BE2C (cell line): ENCODE measurements around the gene RTN1.

Experiments used
- DNase-seq: peaks from one replicate; pipeline ENCODE4 v3.0.0-alpha.2; 2020
- H3K27me3 ChIP-seq: fragments of 250-450 bp; sonication (Bioruptor Pico); 2 replicates; pipeline ENCODE4 v1.5.1; 2020; ENCODE audit warnings: mild to moderate bottlenecking
- H3K36me3 ChIP-seq: fragments of 250-450 bp; sonication (Bioruptor Pico); 2 replicates; pipeline ENCODE4 v1.5.1; 2020; ENCODE audit warnings: mild to moderate bottlenecking
- H3K4me1 ChIP-seq: fragments of 250-450 bp; sonication (Bioruptor Pico); 2 replicates; pipeline ENCODE4 v1.5.1; 2020
- H3K4me3 ChIP-seq: 2 replicates; pipeline ENCODE4 v1.5.1; 2011; ENCODE audit warnings: low read depth, low read length
- H3K9me3 ChIP-seq: fragments of 250-450 bp; sonication (Bioruptor Pico); 2 replicates; pipeline ENCODE4 v1.5.1; 2020
- CTCF ChIP-seq: IDR thresholded peaks from 2 replicates; pipeline ENCODE4 v1.5.1; 2012; ENCODE audit warnings: mild to moderate bottlenecking, low read depth, low read length

Gene RTN1

GRCh38 chr14:59576332-59577294 lies 294.0 kb downstream of the RTN1 start, which contains the start of gene CCDC175:
Gene CCDC175 (minus strand): TSS chr14:59576812. CDS start chr14:59576775, 37 bp downstream.
- no peaks in the 10 kb centered on the region for H3K9me3 ChIP-seq
- no peaks in the 10 kb centered on the region for H3K27me3 ChIP-seq
- peak; percentile 94 for TF ChIP-seq CTCF
- DNase-seq, result peak; percentile 96
- peak within 1 kb of the TSS; percentile 54 for H3K4me3 ChIP-seq
- no peaks in the 10 kb centered on the region for H3K36me3 ChIP-seq
- H3K4me1 ChIP-seq, result no peaks in the 10 kb centered on the region

GRCh38 chr14:59570122-59570521 lies 300.5 kb downstream of the RTN1 start:
- DNase-seq, result no peak
- no peak overlapping the region for H3K4me3 ChIP-seq
- no peaks in the 10 kb centered on the region for H3K36me3 ChIP-seq
- peak; percentile 21; the same call in 1 of the 2 replicates for TF ChIP-seq CTCF
- H3K4me1 ChIP-seq, result no peaks in the 10 kb centered on the region
- no peaks in the 10 kb centered on the region for H3K9me3 ChIP-seq
- H3K27me3 ChIP-seq, result no peaks in the 10 kb centered on the region; the same call in 1 of the 2 replicates

GRCh38 chr14:59566725-59567124 lies 303.9 kb downstream of the RTN1 start:
- H3K4me3 ChIP-seq, result no peak overlapping the region
- no peak for TF ChIP-seq CTCF
- no peaks in the 10 kb centered on the region for H3K9me3 ChIP-seq
- no peaks in the 10 kb centered on the region for H3K4me1 ChIP-seq
- DNase-seq, result no peak
- no peaks in the 10 kb centered on the region; the same call in 1 of the 2 replicates for H3K27me3 ChIP-seq
- no peaks in the 10 kb centered on the region for H3K36me3 ChIP-seq

- no peaks in the 10 kb centered on the region; the same call in 1 of the 2 replicates for H3K27me3 ChIP-seq
- H3K4me3 ChIP-seq, result no peak overlapping the region
- no peaks in the 10 kb centered on the region for H3K4me1 ChIP-seq
- no peak for DNase-seq
- H3K9me3 ChIP-seq, result no peaks in the 10 kb centered on the region
- TF ChIP-seq CTCF, result no peak
- no peaks in the 10 kb centered on the region for H3K36me3 ChIP-seq
Observed at GRCh38 chr14:59566296-59566695, 304.3 kb downstream of the RTN1 start.

- H3K27me3 ChIP-seq, result no peaks in the 10 kb centered on the region; the same call in 1 of the 2 replicates
Observed at GRCh38 chr14:59565087-59565486, 305.5 kb downstream of the RTN1 start.

More at GRCh38 chr14:59565087-59565486, 305.5 kb downstream of the RTN1 start:
- Histone ChIP-seq H3K4me3 (no peak overlapping the region), H3K4me1 (no peaks in the 10 kb centered on the region), H3K9me3 (no peaks in the 10 kb centered on the region), H3K36me3 (no peaks in the 10 kb centered on the region)
- no peak for DNase-seq
- no peak for TF ChIP-seq CTCF
